HG02938 (cell line): Measurements from ENCODE around the gene RALGAPB.
"Not testable (repeated sequence)": the region's sequence is repeated elsewhere in the genome, so short reads cannot be mapped to it uniquely, and the experiment has no call there.

ENCODE experiments used
- ATAC-seq: cut with Tn5 transposase; IDR thresholded peaks from one replicate; pipeline ENCODE4 v1.9.1; 2021; ENCODE audit warnings: mild to moderate bottlenecking, moderate library complexity; ENCODE audit not compliant: unreplicated experiment

The RALGAPB gene

GRCh38 chr20:38581013-38581412, 108.4 kb downstream of the RALGAPB start, which contains the start of gene ADIG:
Gene ADIG, plus strand, starts transcription at chr20:38581197. Its CDS starts 54 bp downstream, at chr20:38581251.
- ATAC-seq, result no peak

GRCh38 chr20:38581830-38582358, 109.3 kb downstream of the RALGAPB start:
- no peak for ATAC-seq

GRCh38 chr20:38583306-38583705, 110.7 kb downstream of the RALGAPB start:
- ATAC-seq, result no peak

GRCh38 chr20:38584099-38584763, 111.6 kb downstream of the RALGAPB start:
- ATAC-seq, result no peak

- ATAC-seq, result no peak
Observed at GRCh38 chr20:38585404-38586180, 112.9 kb downstream of the RALGAPB start.

- no peak for ATAC-seq
Observed at GRCh38 chr20:38586181-38586525, 113.5 kb downstream of the RALGAPB start.

GRCh38 chr20:38588303-38588702, 115.7 kb downstream of the RALGAPB start:
- no peak for ATAC-seq

- ATAC-seq, result no peak
Observed at GRCh38 chr20:38589351-38589750, 116.7 kb downstream of the RALGAPB start.

GRCh38 chr20:38589967-38590675, 117.5 kb downstream of the RALGAPB start:
- ATAC-seq, result no peak

- no peak for ATAC-seq
Observed at GRCh38 chr20:38590676-38591473, 118.2 kb downstream of the RALGAPB start.

- no peak for ATAC-seq
Observed at GRCh38 chr20:38591474-38592410, 119.1 kb downstream of the RALGAPB start.

GRCh38 chr20:38592411-38592790, 119.8 kb downstream of the RALGAPB start:
- not testable (repeated sequence) for ATAC-seq

GRCh38 chr20:38594281-38594680, 121.6 kb downstream of the RALGAPB start:
- not testable (repeated sequence) for ATAC-seq

GRCh38 chr20:38595886-38596285, 123.2 kb downstream of the RALGAPB start:
- not testable (repeated sequence) for ATAC-seq

- ATAC-seq, result no peak
Observed at GRCh38 chr20:38599410-38599882, 126.8 kb downstream of the RALGAPB start.

- ATAC-seq, result no peak
Observed at GRCh38 chr20:38600057-38600456, 127.4 kb downstream of the RALGAPB start.

- ATAC-seq, result no peak
Observed at GRCh38 chr20:38601216-38602184, 128.9 kb downstream of the RALGAPB start, which contains the start of gene ARHGAP40. Gene ARHGAP40, plus strand, starts transcription at chr20:38601809.

GRCh38 chr20:38602185-38602581, 129.5 kb downstream of the RALGAPB start:
- ATAC-seq, result no peak
